ENCODE data around the gene RXRA.

- TF ChIP-seq, protein P1, sequence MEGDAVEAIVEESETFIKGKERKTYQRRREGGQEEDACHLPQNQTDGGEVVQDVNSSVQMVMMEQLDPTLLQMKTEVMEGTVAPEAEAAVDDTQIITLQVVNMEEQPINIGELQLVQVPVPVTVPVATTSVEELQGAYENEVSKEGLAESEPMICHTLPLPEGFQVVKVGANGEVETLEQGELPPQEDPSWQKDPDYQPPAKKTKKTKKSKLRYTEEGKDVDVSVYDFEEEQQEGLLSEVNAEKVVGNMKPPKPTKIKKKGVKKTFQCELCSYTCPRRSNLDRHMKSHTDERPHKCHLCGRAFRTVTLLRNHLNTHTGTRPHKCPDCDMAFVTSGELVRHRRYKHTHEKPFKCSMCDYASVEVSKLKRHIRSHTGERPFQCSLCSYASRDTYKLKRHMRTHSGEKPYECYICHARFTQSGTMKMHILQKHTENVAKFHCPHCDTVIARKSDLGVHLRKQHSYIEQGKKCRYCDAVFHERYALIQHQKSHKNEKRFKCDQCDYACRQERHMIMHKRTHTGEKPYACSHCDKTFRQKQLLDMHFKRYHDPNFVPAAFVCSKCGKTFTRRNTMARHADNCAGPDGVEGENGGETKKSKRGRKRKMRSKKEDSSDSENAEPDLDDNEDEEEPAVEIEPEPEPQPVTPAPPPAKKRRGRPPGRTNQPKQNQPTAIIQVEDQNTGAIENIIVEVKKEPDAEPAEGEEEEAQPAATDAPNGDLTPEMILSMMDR (IDR thresholded peaks at IDR 0.05; ENCODE audit: low read depth, low read length, missing input control), result no peak
- TF ChIP-seq, protein P2, sequence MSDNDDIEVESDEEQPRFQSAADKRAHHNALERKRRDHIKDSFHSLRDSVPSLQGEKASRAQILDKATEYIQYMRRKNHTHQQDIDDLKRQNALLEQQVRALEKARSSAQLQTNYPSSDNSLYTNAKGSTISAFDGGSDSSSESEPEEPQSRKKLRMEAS (IDR thresholded peaks at IDR 0.05), result no peak
- TF ChIP-seq GABPA (IDR thresholded peaks at IDR 0.05 in 1 of 2, conservative IDR thresholded peaks at IDR 0.05 in 1 of 2) (no peak), SP1 (IDR thresholded peaks at IDR 0.05) (no peak), HNF4A (conservative IDR thresholded peaks at IDR 0.05) (no peak), TAF1 (conservative IDR thresholded peaks at IDR 0.05) (no peak), FOXA1 (IDR thresholded peaks at IDR 0.05) (no peak), NR2F2 (IDR thresholded peaks at IDR 0.05) (no peak)
- TF ChIP-seq, protein P3, sequence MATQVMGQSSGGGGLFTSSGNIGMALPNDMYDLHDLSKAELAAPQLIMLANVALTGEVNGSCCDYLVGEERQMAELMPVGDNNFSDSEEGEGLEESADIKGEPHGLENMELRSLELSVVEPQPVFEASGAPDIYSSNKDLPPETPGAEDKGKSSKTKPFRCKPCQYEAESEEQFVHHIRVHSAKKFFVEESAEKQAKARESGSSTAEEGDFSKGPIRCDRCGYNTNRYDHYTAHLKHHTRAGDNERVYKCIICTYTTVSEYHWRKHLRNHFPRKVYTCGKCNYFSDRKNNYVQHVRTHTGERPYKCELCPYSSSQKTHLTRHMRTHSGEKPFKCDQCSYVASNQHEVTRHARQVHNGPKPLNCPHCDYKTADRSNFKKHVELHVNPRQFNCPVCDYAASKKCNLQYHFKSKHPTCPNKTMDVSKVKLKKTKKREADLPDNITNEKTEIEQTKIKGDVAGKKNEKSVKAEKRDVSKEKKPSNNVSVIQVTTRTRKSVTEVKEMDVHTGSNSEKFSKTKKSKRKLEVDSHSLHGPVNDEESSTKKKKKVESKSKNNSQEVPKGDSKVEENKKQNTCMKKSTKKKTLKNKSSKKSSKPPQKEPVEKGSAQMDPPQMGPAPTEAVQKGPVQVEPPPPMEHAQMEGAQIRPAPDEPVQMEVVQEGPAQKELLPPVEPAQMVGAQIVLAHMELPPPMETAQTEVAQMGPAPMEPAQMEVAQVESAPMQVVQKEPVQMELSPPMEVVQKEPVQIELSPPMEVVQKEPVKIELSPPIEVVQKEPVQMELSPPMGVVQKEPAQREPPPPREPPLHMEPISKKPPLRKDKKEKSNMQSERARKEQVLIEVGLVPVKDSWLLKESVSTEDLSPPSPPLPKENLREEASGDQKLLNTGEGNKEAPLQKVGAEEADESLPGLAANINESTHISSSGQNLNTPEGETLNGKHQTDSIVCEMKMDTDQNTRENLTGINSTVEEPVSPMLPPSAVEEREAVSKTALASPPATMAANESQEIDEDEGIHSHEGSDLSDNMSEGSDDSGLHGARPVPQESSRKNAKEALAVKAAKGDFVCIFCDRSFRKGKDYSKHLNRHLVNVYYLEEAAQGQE (IDR thresholded peaks at IDR 0.05), result no peak
Measured at GRCh38 chr9:134423166-134423565, 96.9 kb downstream of the RXRA start.
